Thyroid gland (tissue), 4 donors: ENCODE results near the gene PCDHGA4.

Source experiments
- POLR2A ChIP-seq, 2 donors: fragments of 450-650 bp; IDR thresholded peaks; one replicate each; pipeline ENCODE4 v1.6.1; 2017; ENCODE audit warnings: antibody characterized with exemption in 2 of 2, mild to moderate bottlenecking in 2 of 2, moderate library complexity in 1 of 2
- TF ChIP-seq, protein P1 (sequence below), 6 experiments: fragments of 200-600 bp in 3 of 6; fragments of 450-650 bp in 3 of 6; sonication (generic) in 3 of 6; IDR thresholded peaks; one replicate each; pipeline ENCODE4 v1.5.1; 2016 to 2019; ENCODE audit warnings: antibody characterized with exemption in 6 of 6, mild to moderate bottlenecking in 2 of 6, inconsistent platforms in 1 of 6, moderate library complexity in 1 of 6

DNA sequence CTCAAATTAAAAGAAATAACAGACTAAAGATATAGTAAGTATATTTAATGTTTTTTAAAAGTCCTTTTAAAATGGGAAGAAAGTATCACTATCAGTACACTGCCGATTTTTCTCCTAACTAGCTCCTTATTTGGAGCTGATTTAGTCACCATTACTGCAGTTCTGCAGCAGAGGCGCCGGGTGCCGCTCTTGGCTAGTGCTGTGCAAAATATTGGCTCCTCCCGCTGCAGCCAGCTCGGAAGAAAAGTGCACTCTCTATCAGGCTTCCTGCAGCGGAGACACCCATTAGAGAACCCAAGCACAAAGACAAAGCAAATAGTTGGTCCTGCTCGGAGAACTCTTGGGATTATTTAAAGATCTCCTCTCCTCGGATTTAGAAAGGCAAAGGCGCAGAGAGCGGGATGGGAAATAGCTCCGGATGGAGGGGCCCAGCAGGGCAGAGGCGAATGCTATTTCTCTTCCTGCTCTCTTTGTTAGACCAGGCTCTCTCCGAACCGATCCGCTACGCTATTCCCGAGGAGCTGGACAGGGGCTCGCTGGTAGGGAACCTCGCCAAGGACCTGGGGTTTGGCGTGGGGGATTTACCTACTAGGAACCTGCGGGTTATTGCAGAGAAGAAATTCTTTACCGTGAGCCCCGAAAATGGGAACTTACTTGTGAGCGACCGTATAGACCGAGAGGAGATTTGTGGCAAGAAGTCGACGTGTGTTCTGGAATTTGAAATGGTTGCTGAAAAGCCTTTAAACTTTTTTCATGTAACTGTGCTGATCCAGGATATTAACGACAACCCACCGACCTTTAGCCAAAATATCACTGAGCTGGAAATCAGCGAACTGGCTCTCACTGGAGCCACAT, 15.4 kb downstream of the PCDHGA4 start, which contains the start of gene PCDHGB3:
- TF ChIP-seq, protein P1, sequence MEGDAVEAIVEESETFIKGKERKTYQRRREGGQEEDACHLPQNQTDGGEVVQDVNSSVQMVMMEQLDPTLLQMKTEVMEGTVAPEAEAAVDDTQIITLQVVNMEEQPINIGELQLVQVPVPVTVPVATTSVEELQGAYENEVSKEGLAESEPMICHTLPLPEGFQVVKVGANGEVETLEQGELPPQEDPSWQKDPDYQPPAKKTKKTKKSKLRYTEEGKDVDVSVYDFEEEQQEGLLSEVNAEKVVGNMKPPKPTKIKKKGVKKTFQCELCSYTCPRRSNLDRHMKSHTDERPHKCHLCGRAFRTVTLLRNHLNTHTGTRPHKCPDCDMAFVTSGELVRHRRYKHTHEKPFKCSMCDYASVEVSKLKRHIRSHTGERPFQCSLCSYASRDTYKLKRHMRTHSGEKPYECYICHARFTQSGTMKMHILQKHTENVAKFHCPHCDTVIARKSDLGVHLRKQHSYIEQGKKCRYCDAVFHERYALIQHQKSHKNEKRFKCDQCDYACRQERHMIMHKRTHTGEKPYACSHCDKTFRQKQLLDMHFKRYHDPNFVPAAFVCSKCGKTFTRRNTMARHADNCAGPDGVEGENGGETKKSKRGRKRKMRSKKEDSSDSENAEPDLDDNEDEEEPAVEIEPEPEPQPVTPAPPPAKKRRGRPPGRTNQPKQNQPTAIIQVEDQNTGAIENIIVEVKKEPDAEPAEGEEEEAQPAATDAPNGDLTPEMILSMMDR (IDR thresholded peaks at IDR 0.05), result peak in 3 of 6 experiments; percentile 31 to 46 (median 36)
- no peak for TF ChIP-seq POLR2A (IDR thresholded peaks at IDR 0.05)
